ENCODE data around the gene CHMP4B.

DNA sequence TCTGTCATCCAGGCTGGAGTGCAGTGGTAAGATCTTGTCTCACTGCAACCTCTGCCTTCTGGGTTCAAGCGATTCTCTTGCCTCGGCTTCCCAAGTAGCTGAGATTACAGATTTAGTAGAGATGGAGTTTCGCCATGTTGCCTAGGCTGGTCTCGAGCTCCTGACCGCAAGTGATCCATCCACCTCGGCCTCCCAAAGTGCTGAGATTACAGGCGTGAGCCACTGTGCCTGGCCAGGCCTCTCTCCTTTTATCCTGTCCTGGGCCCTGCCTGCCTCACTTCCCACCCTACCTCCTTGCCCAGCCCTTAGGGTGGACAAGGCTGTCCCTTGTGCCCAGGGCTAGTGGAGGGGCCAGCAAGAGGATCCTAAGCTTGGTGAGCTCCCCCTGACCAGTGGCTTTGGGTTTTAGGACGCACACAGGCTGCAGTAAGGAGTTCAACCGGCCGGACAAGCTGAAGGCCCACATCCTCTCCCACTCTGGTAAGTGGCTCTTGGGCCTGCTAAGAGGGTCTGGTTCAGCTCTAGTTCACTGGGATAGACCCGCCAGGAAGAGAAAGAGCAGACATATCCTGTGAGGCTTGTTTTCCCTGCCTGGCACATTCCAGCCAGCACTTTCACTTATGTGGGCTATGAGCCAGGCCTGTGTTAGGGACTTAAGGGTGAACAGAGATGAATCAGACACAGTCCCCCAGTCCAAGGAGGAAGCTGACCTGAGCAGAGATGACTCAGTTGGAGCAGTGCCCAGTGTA lies 21.9 kb upstream of the CHMP4B start:
- TF ChIP-seq, protein P1, sequence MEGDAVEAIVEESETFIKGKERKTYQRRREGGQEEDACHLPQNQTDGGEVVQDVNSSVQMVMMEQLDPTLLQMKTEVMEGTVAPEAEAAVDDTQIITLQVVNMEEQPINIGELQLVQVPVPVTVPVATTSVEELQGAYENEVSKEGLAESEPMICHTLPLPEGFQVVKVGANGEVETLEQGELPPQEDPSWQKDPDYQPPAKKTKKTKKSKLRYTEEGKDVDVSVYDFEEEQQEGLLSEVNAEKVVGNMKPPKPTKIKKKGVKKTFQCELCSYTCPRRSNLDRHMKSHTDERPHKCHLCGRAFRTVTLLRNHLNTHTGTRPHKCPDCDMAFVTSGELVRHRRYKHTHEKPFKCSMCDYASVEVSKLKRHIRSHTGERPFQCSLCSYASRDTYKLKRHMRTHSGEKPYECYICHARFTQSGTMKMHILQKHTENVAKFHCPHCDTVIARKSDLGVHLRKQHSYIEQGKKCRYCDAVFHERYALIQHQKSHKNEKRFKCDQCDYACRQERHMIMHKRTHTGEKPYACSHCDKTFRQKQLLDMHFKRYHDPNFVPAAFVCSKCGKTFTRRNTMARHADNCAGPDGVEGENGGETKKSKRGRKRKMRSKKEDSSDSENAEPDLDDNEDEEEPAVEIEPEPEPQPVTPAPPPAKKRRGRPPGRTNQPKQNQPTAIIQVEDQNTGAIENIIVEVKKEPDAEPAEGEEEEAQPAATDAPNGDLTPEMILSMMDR (IDR thresholded peaks at IDR 0.05), result no peak
- no peak for TF ChIP-seq EZH2 (IDR thresholded peaks at IDR 0.05; ENCODE audit: borderline replicate concordance, insufficient read depth, low read depth, low read length, poor library complexity, severe bottlenecking)

Data from B cell (primary cell).